ENCODE measurements around the gene DRAP1. TPM values are rescaled to one million over a fixed set of nuclear protein-coding genes. Genes with fewer than 3 reads are reported as not detected.

Gene DRAP1
- total and polyA plus RNA-seq, 7 donors = 74.5 to 217 (median 121) TPM

DNA sequence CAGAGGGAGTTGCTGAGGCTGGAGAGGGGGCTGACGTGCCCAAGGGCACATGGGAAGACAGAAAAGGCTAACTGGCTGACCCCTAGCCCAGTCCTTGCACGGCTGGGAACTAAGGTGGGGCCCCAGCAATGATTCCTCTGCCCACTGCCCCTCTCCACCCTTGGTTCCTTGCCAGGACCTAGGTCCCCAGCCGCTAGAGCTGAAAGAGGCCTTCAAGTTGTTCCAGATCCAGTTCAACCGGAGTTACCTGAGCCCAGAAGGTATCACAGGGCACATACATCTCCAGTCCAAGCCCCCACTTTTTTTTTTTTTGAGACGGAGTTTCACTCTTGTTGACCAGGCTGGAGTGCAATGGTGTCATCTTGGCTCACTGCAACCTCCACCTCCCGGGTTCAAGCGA is 39.2 kb upstream of the DRAP1 start:
- TF ChIP-seq, protein P1, sequence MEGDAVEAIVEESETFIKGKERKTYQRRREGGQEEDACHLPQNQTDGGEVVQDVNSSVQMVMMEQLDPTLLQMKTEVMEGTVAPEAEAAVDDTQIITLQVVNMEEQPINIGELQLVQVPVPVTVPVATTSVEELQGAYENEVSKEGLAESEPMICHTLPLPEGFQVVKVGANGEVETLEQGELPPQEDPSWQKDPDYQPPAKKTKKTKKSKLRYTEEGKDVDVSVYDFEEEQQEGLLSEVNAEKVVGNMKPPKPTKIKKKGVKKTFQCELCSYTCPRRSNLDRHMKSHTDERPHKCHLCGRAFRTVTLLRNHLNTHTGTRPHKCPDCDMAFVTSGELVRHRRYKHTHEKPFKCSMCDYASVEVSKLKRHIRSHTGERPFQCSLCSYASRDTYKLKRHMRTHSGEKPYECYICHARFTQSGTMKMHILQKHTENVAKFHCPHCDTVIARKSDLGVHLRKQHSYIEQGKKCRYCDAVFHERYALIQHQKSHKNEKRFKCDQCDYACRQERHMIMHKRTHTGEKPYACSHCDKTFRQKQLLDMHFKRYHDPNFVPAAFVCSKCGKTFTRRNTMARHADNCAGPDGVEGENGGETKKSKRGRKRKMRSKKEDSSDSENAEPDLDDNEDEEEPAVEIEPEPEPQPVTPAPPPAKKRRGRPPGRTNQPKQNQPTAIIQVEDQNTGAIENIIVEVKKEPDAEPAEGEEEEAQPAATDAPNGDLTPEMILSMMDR (IDR thresholded peaks at IDR 0.05) = no peak
- intact Hi-C loops (cut with DNase I) = no loop called here
- no peaks in the 10 kb centered on the region for H3K4me1 ChIP-seq
- DNase-seq (no peak), ATAC-seq (no peak)
- no peak overlapping the region for H3K4me3 ChIP-seq
- H3K27ac ChIP-seq = no peak overlapping the region
- H3K9me3 ChIP-seq = no peaks in the 10 kb centered on the region
- no peaks in the 10 kb centered on the region for H3K27me3 ChIP-seq (ENCODE audit: insufficient read depth in 3 of 3, low read length in 2 of 3)
- 59 to 72% (median 67%) methylated on average over 7 of the region's 7 CpGs for WGBS, 3 donors
- peaks cover 9 to 28% of the 10 kb centered on the region in 2 donors for H3K36me3 ChIP-seq (ENCODE audit: insufficient read depth in 1 of 2, low read depth in 1 of 2)

DNA sequence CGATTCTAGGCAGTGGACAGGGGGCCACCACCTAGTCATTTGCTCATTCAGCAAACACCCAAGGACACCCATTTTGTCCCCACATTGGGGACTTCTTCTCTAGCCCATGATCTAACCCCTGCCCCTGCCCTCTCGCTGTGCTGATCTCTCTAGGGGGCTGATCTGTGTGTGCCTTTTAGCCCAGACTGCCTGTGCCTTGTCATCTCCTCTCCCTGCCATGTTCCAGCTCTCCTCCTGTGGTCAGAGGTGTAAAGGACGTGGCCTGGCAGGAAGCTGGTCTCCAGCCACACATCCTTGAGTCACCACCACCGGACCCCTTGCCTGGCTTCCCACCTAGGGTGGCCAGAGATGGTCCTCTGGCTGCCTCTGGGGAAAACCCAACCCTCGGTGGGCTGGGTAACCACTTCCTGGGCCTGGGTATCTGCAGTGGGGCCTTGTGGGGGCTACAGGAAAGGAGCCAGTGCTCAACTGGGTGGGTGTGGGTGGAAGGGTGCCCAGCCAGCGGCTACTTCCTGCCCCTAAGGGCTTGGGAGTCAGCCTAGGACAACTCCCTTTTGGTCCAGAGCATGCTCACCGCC is 38.3 kb upstream of the DRAP1 start:
- no peak overlapping the region for H3K4me3 ChIP-seq
- WGBS, 3 donors = 61 to 70% (median 68%) methylated on average over 7 of the region's 7 CpGs
- H3K36me3 ChIP-seq (ENCODE audit: insufficient read depth in 1 of 2, low read depth in 1 of 2) = peaks cover 9 to 37% of the 10 kb centered on the region in 2 donors
- TF ChIP-seq, protein P1 (IDR thresholded peaks at IDR 0.05) = no peak
- no peak overlapping the region for H3K27ac ChIP-seq
- DNase-seq (no peak), ATAC-seq (no peak)
- H3K27me3 ChIP-seq (ENCODE audit: insufficient read depth in 3 of 3, low read length in 2 of 3) = no peaks in the 10 kb centered on the region
- H3K9me3 ChIP-seq = no peaks in the 10 kb centered on the region
- H3K4me1 ChIP-seq = no peaks in the 10 kb centered on the region
- intact Hi-C loops (cut with DNase I) = no loop called here

DNA sequence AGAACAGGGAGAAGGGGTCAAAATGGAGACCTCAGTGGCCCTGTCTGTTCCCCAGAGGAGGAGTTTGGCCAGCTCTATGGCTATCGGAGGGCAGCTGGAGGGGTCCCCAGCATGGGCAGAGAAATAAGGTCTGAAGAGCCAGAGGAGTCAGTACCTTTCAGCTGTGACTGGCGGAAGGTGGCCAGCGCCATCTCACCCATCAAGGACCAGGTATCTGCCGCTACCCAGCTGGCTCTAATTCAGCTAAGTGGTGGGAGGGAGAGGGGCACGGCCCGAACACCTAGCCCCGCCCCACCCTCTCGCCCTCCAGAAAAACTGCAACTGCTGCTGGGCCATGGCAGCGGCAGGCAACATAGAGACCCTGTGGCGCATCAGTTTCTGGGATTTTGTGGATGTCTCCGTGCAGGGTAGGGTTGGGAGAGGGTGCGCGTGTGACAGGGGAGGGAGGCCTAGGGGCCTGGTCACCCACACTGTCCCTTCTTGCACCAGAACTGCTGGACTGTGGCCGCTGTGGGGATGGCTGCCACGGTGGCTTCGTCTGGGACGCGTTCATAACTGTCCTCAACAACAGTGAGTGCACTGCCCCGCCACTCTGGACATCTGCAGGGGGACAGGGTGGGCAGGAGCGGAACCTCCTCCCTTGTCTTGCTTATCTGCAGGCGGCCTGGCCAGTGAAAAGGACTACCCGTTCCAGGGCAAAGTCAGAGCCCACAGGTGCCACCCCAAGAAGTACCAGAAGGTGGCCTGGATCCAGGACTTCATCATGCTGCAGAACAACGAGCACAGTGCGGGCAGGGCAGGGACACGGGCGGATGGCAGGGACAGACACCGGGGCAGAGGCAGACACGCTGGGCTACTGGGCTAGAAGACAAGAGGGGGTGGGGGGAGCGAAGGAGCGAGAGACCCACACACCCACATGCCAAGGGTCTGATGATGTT is 36.8 kb upstream of the DRAP1 start:
- no peaks in the 10 kb centered on the region for H3K27me3 ChIP-seq (ENCODE audit: insufficient read depth in 3 of 3, low read length in 2 of 3)
- no peak for DNase-seq
- no peak overlapping the region for H3K27ac ChIP-seq
- 87 to 93% (median 88%) methylated on average over 29 to 30 of the region's 30 CpGs for WGBS, 3 donors
- H3K4me1 ChIP-seq = peaks cover 2% of the 10 kb centered on the region
- intact Hi-C loops (cut with DNase I) = no loop called here
- H3K9me3 ChIP-seq = no peaks in the 10 kb centered on the region
- H3K4me3 ChIP-seq = no peak overlapping the region
- peaks cover 9 to 49% of the 10 kb centered on the region in 2 donors for H3K36me3 ChIP-seq (ENCODE audit: insufficient read depth in 1 of 2, low read depth in 1 of 2)
- TF ChIP-seq, protein P1 (IDR thresholded peaks at IDR 0.05) = no peak
- ATAC-seq = no peak

DNA sequence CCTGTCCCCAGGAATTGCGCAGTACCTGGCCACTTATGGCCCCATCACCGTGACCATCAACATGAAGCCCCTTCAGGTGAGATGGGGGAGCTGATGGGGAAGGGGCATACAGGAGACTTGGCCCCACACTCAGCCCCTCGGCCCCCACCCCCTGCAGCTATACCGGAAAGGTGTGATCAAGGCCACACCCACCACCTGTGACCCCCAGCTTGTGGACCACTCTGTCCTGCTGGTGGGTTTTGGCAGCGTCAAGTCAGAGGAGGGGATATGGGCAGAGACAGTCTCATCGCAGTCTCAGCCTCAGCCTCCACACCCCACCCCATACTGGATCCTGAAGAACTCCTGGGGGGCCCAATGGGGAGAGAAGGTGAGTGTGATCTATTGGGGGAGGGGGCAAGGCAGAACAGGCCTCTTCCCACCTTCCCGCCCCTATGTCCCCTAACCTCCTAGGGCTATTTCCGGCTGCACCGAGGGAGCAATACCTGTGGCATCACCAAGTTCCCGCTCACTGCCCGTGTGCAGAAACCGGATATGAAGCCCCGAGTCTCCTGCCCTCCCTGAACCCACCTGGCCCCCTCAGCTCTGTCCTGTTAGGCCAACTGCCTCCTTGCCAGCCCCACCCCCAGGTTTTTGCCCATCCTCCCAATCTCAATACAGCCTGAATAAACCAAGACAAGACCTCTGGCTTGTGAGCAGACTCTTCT is 36.0 kb upstream of the DRAP1 start:
- peaks cover 9 to 49% of the 10 kb centered on the region in 2 donors for H3K36me3 ChIP-seq (ENCODE audit: insufficient read depth in 1 of 2, low read depth in 1 of 2)
- TF ChIP-seq, protein P1 (IDR thresholded peaks at IDR 0.05) = no peak
- no peak for ATAC-seq

More for the DNA sequence above, 36.0 kb upstream of the DRAP1 start:
- Histone ChIP-seq H3K27me3 (ENCODE audit: insufficient read depth in 3 of 3, low read length in 2 of 3) (no peaks in the 10 kb centered on the region), H3K4me3 (no peak overlapping the region), H3K4me1 (peaks cover 8% of the 10 kb centered on the region), H3K9me3 (no peaks in the 10 kb centered on the region), H3K27ac (no peak overlapping the region)
- DNase-seq = no peak
- WGBS, 3 donors = 91 to 97% (median 92%) methylated on average over 12 to 13 of the region's 13 CpGs
- intact Hi-C loops (cut with DNase I) = no loop called here
